WERI-Rb-1 (cell line): ENCODE results near the gene HSD17B8.

Experiments used
- DNase-seq: peaks from one replicate; pipeline ENCODE4 v3.0.0-alpha.2; 2020
- H3K27ac ChIP-seq: fragments of 250-450 bp; sonication (Bioruptor Pico); 2 replicates; pipeline ENCODE4 v1.5.1; 2020; ENCODE audit warnings: mild to moderate bottlenecking, moderate library complexity
- H3K27me3 ChIP-seq: fragments of 250-450 bp; sonication (Bioruptor Pico); 2 replicates; pipeline ENCODE4 v1.5.1; 2021; ENCODE audit warnings: mild to moderate bottlenecking, low read depth, moderate library complexity; ENCODE audit not compliant: insufficient read depth, severe bottlenecking
- H3K36me3 ChIP-seq: fragments of 250-450 bp; sonication (Bioruptor Pico); 2 replicates; pipeline ENCODE4 v1.5.1; 2020; ENCODE audit warnings: mild to moderate bottlenecking, moderate library complexity
- H3K4me3 ChIP-seq: 2 replicates; pipeline ENCODE4 v1.5.1; 2011; ENCODE audit warnings: low read depth, mild to moderate bottlenecking, control low read depth, low read length
- H3K9me3 ChIP-seq: fragments of 250-450 bp; sonication (Bioruptor Pico); 2 replicates; pipeline ENCODE4 v1.5.1; 2021; ENCODE audit warnings: mild to moderate bottlenecking, moderate library complexity; ENCODE audit not compliant: severe bottlenecking
- CTCF ChIP-seq: IDR thresholded peaks from 2 replicates; pipeline ENCODE4 v1.5.1; 2011; ENCODE audit warnings: low read depth, mild to moderate bottlenecking, control low read depth, inconsistent platforms, low read length

HSD17B8 gene

GRCh38 chr6:33161354-33162331 is 42.8 kb upstream of the HSD17B8 start:
- peak overlapping the region; percentile 66 for H3K4me3 ChIP-seq
- no peaks in the 10 kb centered on the region for H3K27me3 ChIP-seq
- no peaks in the 10 kb centered on the region for H3K36me3 ChIP-seq
- no peaks in the 10 kb centered on the region for H3K9me3 ChIP-seq
- peak overlapping the region; percentile 50 for H3K27ac ChIP-seq
- DNase-seq: peak; percentile 90
- TF ChIP-seq CTCF: peak; percentile 99

DNA sequence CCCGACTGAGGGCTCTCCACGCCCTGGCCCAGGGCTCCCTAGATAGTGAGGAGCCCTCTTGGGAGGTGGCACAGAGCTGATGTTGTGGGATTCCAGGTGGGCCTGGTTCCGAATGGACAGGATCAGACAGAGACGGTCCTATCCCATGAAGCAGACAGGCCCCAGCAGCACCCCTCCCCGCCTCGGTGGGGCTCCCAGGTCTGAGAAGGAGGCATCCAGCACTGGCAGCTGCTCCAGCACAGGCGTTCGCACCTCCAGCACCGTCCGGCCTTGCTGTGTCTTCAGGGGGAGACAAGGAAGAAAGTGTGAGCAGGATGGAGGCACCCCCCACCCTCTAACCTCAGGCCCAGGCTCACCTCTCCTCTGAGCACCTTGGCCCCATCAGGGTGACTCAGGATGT is 40.9 kb upstream of the HSD17B8 start:
- Histone ChIP-seq H3K4me3 (no peak overlapping the region), H3K27ac (no peak overlapping the region), H3K36me3 (no peaks in the 10 kb centered on the region), H3K27me3 (no peaks in the 10 kb centered on the region), H3K9me3 (no peaks in the 10 kb centered on the region)
- peak; percentile 16 for DNase-seq
- TF ChIP-seq CTCF: no peak

GRCh38 chr6:33164176-33164575 is 40.3 kb upstream of the HSD17B8 start:
- Histone ChIP-seq H3K36me3 (no peaks in the 10 kb centered on the region), H3K4me3 (no peak overlapping the region), H3K9me3 (no peaks in the 10 kb centered on the region), H3K27me3 (no peaks in the 10 kb centered on the region), H3K27ac (no peak overlapping the region)
- DNase-seq: no peak
- TF ChIP-seq CTCF: no peak

DNA sequence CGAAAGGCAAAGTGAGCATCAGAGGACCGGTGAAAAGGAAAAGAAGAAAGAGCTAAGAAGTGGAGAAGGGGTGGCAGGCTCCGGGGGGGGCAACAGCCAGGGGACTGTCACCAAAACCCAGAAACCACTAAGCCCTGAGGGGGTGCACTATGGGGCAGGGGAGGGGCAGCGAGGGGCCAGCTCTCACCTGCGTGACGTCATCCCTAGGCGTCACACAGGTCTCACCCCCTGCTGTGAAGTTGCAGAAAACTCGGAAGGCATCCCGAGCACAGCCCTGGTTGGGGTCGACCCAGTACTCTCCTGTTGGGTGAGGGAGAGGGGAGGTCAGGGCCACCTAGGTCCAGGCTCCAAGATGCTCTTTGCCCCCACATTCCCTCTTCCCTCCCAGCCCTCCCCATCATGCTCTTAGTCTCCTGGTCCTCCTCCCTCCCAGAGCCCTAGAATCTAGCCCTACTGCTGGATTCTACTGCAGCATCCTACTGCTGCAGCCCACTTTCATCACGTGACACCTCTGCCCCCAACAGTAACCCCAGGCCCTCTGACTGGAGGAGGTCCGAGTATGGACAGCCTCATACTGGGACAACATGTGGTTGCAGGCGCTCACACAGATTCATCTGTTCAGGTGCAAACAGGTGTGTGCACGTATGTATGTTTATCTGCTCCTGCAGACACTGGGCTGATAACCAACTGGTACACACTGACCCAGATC is 39.6 kb upstream of the HSD17B8 start:
- no peaks in the 10 kb centered on the region for H3K36me3 ChIP-seq
- H3K27ac ChIP-seq: no peak overlapping the region
- no peaks in the 10 kb centered on the region for H3K27me3 ChIP-seq
- H3K9me3 ChIP-seq: no peaks in the 10 kb centered on the region
- DNase-seq: peak; percentile 8
- H3K4me3 ChIP-seq: no peak overlapping the region
- TF ChIP-seq CTCF: no peak

DNA sequence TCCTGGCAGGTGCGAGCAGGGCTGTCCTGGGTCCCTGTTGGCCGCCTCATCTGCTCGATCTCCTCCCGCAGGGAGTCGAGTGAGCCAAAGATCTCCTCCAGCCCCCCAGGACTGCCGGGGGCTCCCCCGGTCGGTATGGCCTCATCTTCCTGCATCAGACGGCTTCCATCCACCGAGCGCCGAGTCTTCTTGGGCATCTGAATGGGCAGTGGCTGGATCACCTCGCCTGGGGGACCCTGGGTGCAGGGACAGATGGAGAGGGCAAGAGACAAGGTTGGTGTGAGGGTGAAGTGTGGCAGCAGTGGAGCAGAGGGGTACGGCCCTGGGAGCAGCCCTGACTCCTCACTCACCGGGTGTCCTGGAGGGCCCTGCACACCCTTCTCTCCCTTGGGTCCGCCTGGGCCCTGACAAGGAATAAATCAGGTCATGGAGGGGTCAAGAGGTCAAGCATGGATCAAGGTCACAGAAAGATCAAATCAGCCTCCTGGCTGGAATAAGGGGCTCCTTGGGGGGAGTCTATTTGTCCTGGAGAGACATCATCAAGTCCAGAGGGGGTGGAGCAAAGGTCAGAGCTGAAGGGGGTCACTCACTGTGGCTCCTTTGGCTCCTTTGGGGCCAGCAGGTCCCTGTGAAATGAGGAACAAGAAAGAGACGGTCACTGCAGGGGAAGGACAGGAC is 38.7 kb upstream of the HSD17B8 start:
- Histone ChIP-seq H3K27ac (no peak overlapping the region), H3K4me3 (no peak overlapping the region), H3K9me3 (no peaks in the 10 kb centered on the region), H3K36me3 (no peaks in the 10 kb centered on the region), H3K27me3 (no peaks in the 10 kb centered on the region)
- no peak for TF ChIP-seq CTCF
- DNase-seq: peak; percentile 9
